GM21529 (cell line): ENCODE measurements around the gene SLC22A12.
"Not testable (repeated sequence)": the region's sequence is repeated elsewhere in the genome, so short reads cannot be mapped to it uniquely, and the experiment has no call there.

Source experiments
- ATAC-seq: cut with Tn5 transposase; IDR thresholded peaks from one replicate; pipeline ENCODE4 v1.9.1; 2021; ENCODE audit not compliant: unreplicated experiment

Gene SLC22A12

GRCh38 chr11:64590763-64591221 lies at the start of gene SLC22A12:
Gene SLC22A12 (plus strand): TSS chr11:64591220. CDS start chr11:64591557, 337 bp downstream.
- ATAC-seq: no peak

- no peak for ATAC-seq
Measured at GRCh38 chr11:64542172-64543125, 48.6 kb upstream of the SLC22A12 start.

DNA sequence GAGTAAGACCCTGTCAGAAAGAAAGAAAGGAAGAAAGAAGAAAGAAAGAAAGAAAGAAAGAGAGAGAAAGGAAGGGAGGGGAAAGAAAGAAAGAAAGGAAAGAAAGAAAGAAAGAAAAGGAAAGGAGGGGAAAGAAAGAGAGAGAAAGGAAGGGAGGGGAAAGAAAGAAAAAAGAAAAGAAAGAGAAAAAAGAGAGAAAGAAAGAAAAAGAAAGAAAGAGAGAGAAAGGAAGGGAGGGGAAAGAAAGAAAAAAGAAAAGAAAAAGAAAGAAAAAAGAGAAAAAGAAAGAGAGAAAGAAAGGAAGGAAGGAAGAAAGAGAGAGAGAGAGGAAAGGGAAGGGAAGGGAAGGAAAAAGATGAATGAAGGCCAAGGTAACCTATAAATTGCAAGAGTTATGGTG lies 47.2 kb upstream of the SLC22A12 start:
- no peak for ATAC-seq

GRCh38 chr11:64544616-64545296 lies 46.3 kb upstream of the SLC22A12 start:
- ATAC-seq: no peak

GRCh38 chr11:64545619-64546018 lies 45.4 kb upstream of the SLC22A12 start:
- ATAC-seq: no peak

DNA sequence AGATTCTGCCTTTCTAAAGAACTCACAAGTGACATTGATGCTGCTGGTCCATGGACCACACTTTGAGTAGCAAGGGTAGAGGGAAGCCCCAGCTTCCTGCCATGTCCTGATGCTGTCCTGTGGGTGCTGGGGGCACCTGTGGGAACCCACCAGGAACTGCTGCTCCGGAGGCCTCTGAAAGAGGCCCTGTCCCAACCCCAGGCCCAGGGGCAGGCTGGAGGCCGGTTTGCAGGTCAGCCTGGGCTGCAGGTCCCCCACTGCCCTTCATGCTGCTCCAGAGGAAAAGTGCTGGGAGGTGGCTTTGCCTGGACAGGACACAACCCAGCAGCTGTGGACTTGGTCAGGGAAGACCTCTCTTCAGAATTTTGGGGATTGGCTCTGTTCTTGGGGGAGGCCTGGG lies 44.8 kb upstream of the SLC22A12 start:
- ATAC-seq: no peak

DNA sequence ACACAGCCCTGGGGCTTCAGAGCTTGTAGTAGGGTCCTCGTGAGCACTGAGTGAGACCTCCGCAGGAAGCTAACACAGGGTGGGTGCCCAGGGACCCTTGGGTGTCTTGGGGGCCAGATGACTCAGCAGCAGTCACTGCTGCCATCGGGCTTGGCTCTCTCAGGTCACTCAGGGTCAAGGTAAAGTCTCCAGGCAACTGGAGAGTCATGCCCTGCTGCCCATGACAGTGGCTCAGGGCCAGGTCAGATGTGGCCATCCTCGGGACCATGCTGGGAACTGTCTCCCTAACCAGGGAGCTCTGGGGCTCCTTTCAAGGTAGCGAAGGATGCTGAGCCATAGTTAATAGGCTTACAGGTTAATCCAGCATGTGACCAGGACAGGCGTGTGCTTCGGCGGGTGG lies 44.4 kb upstream of the SLC22A12 start:
- no peak for ATAC-seq

- ATAC-seq: no peak
Measured at GRCh38 chr11:64549969-64550368, 41.1 kb upstream of the SLC22A12 start.

DNA sequence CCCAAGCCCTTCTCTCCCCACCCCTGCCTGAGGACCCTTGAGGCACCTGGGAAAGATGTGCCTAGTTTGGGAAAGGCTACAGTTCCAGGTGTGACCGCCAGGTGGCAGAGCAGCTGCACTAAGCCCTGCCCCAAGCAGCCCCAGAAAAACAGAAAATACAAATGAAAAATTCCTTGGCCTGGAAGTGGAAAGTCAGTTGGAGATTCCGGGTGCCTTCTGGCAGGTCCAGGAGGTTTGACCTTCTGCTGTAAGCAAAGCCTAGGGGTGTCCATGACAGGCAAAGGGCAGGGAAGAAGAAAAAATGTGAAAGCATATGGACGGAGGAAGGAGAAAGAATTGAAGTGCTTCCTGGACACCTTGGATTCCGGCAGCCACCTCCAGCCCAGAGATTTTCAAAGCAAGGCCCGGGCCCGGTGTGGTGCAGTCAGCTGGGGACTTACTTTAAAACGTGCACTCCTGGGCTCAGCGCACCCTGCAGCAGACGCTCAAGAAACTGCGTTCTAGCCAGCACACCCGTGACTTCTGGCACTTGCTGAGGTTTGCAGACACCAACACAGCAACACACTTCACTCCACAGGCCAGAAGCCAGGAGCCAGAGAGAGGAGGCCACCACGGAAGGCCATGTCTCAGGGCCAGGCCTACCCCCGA lies 37.3 kb upstream of the SLC22A12 start:
- ATAC-seq: no peak

- ATAC-seq: no peak
Measured at GRCh38 chr11:64556044-64556720, 34.8 kb upstream of the SLC22A12 start.

DNA sequence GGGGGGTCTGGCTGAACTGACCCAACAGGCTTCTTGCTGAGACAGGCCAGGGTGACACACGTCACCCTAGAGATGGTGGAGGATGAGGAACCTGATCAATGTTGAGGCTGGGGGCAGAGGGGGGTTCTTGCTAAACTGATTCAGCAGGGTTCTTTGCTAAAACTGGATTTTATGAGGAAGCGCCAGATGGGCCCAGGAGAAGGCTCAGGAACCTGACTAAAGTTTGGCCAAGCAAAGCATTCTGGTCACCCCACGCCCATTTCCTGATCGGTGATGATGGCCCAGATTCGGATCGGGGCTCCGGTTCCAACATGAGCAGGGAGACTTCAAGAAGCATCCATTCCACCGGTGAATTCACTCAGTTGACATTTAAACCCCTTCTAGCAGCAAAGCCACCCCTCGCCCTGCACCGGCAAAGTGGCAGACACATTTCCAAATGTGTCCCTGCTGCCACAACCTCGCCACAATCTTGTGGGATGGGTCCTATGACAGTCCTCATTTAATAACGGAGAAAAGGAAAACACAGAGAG lies 34.2 kb upstream of the SLC22A12 start:
- no peak for ATAC-seq

DNA sequence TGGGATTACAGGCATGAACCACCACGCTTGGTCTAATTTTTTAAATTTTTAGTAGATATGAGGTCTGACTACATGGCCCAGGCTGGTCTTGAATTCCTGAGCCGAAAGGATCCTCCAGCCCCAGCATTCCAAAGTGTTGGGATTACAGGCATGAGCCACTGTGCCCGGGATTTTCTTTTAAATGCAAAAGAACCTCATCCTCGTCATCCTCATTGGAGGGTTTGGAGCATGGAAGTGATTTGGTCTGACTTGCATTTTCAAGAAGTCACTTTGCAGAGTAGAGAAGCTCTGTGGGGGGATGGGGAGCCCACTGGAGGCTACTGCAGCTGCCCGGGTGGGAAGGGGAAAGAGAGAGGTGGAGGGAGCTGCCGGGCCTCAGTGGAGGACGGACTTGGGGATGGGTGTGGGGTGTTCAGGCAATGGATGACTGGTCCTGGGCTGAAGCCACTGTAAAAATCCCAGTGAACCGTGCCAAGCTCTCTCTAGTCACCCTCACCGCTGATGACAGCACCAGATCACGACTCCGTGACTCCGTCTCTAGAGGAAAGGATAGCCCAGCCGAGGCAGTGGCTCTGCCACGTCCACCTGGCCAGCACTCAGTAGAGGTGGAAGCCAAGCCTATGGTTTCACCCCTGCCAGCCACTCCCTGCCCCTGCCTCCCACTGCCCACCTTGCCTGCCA lies 32.8 kb upstream of the SLC22A12 start:
- ATAC-seq: no peak

DNA sequence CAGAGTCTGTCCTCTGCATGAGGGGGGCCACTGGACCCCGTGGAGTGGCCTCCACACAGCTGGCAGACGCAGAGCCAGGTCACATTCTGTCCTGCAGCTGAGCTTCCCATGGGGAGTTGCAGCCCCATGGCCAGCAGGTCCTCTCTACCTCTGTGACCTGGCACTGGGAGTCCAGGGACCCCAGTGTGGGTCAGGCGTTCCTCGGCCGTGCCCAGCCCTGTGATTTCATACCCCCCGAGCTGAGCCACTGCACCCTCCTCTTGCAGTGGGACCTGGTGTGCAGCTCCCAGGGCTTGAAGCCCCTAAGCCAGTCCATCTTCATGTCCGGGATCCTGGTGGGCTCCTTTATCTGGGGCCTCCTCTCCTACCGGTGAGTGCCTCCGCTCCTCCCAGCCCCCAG lies 32.2 kb upstream of the SLC22A12 start:
- ATAC-seq: no peak

DNA sequence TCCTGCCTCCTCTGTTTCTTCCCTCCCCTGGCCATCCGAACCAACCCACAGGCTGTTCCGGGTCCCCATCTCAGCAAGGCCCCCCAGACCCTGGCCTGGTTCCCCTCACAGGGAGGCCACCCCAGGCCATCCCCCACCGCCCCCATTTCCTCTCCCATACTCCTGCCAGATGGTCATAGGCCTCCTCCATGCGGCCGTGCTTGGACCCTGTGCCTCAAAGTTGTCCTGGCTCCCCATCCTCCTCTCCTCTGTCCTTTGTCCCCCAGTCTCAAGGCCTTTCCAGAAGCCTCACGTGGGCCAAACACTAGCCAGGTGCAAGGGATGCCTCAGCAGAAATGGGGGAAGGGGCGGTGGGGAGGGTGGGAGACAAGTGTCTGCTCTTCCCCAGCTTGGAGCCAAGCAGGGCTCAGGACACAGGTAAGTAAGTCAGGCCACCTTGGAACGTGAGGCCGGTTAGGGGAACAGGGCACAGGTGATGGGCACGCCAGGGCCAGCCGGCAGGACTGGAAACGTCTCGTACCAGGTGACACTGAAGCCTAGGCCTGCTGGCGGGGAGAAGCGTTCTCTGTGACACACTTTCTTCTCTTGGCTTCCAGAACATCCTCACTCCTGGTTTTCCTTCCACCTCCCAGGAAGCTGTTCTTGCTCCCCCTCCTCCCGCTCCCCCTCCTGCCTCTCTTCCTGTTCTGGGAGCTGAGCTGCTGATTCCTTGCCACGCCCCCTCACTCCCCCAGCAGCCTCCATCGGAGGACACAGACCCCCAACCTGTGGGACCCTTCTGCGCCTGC lies 31.5 kb upstream of the SLC22A12 start:
- ATAC-seq: no peak

DNA sequence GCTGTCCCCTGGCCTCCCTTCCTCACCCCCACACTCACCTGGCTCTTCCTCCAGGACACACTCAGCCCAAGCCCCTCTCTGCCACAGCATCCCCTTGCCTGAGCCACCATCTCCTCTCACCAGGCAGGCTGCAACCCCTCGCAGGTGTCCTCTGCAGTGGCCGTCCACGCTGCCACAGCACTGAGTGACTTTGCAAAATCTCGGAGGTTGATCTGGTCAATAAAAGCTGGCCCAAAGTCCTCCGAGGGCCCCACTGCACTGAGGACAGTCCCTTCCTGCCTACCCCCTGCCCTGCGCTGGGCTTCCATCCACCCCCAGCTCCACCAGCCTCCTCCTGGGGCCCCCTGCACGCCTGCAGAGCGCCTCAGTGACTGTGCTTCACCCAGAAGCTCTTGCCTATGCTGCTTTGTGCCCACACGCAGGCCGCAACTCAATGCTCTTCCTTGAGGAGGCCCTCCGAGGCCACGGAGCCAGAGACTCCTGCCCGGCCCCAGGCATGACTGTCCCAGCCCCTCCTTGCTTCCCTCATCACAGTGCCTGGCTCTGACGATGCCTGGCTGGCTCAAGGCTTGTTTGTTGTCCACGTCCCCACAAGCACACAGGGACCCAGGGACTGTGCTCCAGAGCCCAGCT lies 30.8 kb upstream of the SLC22A12 start:
- no peak for ATAC-seq

- no peak for ATAC-seq
Measured at GRCh38 chr11:64560941-64561340, 30.1 kb upstream of the SLC22A12 start.

DNA sequence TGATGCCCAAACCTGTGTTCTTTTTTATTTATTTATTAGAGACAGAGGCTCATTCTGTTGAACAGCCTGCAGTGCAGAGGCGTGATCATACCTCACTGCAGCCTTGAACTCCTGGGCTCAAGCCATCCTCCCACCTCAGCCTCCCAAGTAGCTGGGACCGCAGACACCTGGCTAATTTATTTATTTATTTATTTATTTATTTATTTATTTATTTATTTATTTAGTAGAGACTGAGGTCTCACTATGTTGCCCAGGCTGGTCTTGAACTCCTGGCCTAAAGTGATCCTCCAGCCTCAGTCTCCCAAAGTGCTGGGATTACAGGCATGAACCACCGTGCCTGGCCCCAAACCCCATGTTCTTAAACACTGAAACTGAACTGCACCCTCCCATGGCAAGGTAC lies 29.6 kb upstream of the SLC22A12 start:
- not testable (repeated sequence) for ATAC-seq

DNA sequence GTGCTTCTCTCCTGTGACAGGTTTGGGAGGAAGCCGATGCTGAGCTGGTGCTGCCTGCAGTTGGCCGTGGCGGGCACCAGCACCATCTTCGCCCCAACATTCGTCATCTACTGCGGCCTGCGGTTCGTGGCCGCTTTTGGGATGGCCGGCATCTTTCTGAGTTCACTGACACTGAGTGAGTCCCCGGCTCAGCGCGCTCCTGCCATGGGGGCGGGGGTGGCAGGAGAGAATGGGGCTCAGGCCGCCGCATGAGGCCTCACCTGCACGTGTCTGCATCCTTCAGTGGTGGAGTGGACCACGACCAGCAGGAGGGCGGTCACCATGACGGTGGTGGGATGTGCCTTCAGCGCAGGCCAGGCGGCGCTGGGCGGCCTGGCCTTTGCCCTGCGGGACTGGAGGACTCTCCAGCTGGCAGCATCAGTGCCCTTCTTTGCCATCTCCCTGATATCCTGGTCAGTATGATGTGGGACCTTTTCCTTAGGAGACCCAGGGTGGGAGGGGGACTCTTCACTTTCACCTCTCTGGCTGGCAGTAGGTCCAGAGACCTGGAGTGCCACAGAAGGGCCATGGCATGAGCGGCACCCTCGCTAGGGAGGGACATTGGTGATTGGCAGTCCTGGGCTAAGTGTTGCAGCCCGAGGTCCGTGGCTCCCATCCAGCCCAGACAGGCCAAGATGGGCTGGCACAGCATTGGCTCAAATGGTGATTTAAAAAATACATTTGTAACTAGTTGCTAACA lies 28.9 kb upstream of the SLC22A12 start:
- ATAC-seq: no peak
